ENCODE measurements around the gene TESK2. TPM values are rescaled to one million over a fixed set of nuclear protein-coding genes. Genes with fewer than 3 reads are reported as not detected.

The TESK2 gene
- total and polyA plus RNA-seq, 2 of the 8 experiments (the other 6 are each of a cell fraction or from before 2014, with no cell fraction given), result 10.8 to 12.6 TPM

- TF ChIP-seq CTBP2 (IDR thresholded peaks at IDR 0.05; ENCODE audit: borderline replicate concordance, insufficient read depth, insufficient read length, low read length) (no peak), SUZ12 (IDR thresholded peaks at IDR 0.05; ENCODE audit: low read length) (no peak), PHF8 (conservative IDR thresholded peaks at IDR 0.05; ENCODE audit: low read depth, low read length) (no peak), EZH2 (IDR thresholded peaks at IDR 0.05; ENCODE audit: low read depth, low read length, severe bottlenecking) (no peak)
Observed at GRCh38 chr1:45397285-45397684, 93.7 kb downstream of the TESK2 start (continued).
